ENCODE results near the gene ANLN. TPM values are rescaled to one million over a fixed set of nuclear protein-coding genes. Genes with fewer than 3 reads are reported as not detected.

ANLN gene
- total and polyA plus RNA-seq, 9 of the 15 experiments (the other 6 are each of a cell fraction or from before 2014, with no cell fraction given) = 18.1 to 66.2 (median 38.7) TPM

GRCh38 chr7:36389371-36390198, at the start of gene ANLN (continued):
- TF ChIP-seq, protein P1, sequence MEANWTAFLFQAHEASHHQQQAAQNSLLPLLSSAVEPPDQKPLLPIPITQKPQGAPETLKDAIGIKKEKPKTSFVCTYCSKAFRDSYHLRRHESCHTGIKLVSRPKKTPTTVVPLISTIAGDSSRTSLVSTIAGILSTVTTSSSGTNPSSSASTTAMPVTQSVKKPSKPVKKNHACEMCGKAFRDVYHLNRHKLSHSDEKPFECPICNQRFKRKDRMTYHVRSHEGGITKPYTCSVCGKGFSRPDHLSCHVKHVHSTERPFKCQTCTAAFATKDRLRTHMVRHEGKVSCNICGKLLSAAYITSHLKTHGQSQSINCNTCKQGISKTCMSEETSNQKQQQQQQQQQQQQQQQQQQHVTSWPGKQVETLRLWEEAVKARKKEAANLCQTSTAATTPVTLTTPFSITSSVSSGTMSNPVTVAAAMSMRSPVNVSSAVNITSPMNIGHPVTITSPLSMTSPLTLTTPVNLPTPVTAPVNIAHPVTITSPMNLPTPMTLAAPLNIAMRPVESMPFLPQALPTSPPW (CRISPR knock-in tag; IDR thresholded peaks at IDR 0.05) = peak; percentile 98
- TF ChIP-seq GTF3C2 (IDR thresholded peaks at IDR 0.05; ENCODE audit: borderline replicate concordance, extremely low read depth, insufficient read length) (no peak), FIP1L1 (IDR thresholded peaks at IDR 0.05; ENCODE audit: low read depth, low read length, poor library complexity, severe bottlenecking) (peak; percentile 72), RAD51 (IDR thresholded peaks at IDR 0.05; ENCODE audit: borderline replicate concordance, low read depth) (peak; percentile 64), ZBTB11 (CRISPR knock-in tag; IDR thresholded peaks at IDR 0.05) (no peak), IRF9 (tag; IDR thresholded peaks at IDR 0.05) (peak; percentile 67; the same call in 1 of the 2 replicates), KLF16 (IDR thresholded peaks at IDR 0.05) (no peak), ZFPM2 (CRISPR knock-in tag; IDR thresholded peaks at IDR 0.05) (no peak), HOXB6 (CRISPR knock-in tag; IDR thresholded peaks at IDR 0.05; ENCODE audit: borderline replicate concordance) (no peak)
- TF ChIP-seq, protein P2, sequence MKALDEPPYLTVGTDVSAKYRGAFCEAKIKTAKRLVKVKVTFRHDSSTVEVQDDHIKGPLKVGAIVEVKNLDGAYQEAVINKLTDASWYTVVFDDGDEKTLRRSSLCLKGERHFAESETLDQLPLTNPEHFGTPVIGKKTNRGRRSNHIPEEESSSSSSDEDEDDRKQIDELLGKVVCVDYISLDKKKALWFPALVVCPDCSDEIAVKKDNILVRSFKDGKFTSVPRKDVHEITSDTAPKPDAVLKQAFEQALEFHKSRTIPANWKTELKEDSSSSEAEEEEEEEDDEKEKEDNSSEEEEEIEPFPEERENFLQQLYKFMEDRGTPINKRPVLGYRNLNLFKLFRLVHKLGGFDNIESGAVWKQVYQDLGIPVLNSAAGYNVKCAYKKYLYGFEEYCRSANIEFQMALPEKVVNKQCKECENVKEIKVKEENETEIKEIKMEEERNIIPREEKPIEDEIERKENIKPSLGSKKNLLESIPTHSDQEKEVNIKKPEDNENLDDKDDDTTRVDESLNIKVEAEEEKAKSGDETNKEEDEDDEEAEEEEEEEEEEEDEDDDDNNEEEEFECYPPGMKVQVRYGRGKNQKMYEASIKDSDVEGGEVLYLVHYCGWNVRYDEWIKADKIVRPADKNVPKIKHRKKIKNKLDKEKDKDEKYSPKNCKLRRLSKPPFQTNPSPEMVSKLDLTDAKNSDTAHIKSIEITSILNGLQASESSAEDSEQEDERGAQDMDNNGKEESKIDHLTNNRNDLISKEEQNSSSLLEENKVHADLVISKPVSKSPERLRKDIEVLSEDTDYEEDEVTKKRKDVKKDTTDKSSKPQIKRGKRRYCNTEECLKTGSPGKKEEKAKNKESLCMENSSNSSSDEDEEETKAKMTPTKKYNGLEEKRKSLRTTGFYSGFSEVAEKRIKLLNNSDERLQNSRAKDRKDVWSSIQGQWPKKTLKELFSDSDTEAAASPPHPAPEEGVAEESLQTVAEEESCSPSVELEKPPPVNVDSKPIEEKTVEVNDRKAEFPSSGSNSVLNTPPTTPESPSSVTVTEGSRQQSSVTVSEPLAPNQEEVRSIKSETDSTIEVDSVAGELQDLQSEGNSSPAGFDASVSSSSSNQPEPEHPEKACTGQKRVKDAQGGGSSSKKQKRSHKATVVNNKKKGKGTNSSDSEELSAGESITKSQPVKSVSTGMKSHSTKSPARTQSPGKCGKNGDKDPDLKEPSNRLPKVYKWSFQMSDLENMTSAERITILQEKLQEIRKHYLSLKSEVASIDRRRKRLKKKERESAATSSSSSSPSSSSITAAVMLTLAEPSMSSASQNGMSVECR (CRISPR knock-in tag; IDR thresholded peaks at IDR 0.05) = peak; percentile 96
